ENCODE data around the gene TMEM203.
A peak's percentile ranks its signal among the peaks of the same experiment; 100 is the strongest.

The TMEM203 gene

GRCh38 chr9:137182836-137183235 lies 22.6 kb downstream of the TMEM203 start:
- DNase-seq, result no peak

- DNase-seq, result no peak
Observed at GRCh38 chr9:137181680-137182079, 23.8 kb downstream of the TMEM203 start.

GRCh38 chr9:137180491-137180890 lies 25.0 kb downstream of the TMEM203 start:
- DNase-seq, result no peak

GRCh38 chr9:137179761-137180160 lies 25.7 kb downstream of the TMEM203 start:
- no peak for DNase-seq

- DNase-seq, result no peak
Observed at GRCh38 chr9:137178939-137179630, 26.4 kb downstream of the TMEM203 start.

- DNase-seq, result no peak
Observed at GRCh38 chr9:137178201-137178938, 27.1 kb downstream of the TMEM203 start.

- peak in 1 of 56 donors; percentile 21 for DNase-seq
Observed at GRCh38 chr9:137176302-137177182, 28.9 kb downstream of the TMEM203 start.

- DNase-seq, result no peak
Observed at GRCh38 chr9:137175345-137175961, 30.0 kb downstream of the TMEM203 start.

GRCh38 chr9:137174722-137175293 lies 30.6 kb downstream of the TMEM203 start:
- DNase-seq, result peak in 3 of 56 donors; percentile 24 to 41 (median 28)

GRCh38 chr9:137173796-137174664 lies 31.4 kb downstream of the TMEM203 start:
- DNase-seq, result no peak

- no peak for DNase-seq
Observed at GRCh38 chr9:137172901-137173795, 32.3 kb downstream of the TMEM203 start.

- no peak for DNase-seq
Observed at GRCh38 chr9:137171149-137171900, 34.1 kb downstream of the TMEM203 start.

- no peak for DNase-seq
Observed at GRCh38 chr9:137170486-137171148, 34.8 kb downstream of the TMEM203 start.

GRCh38 chr9:137169896-137170358 lies 35.5 kb downstream of the TMEM203 start, which contains the start of gene LRRC26:
Gene LRRC26, minus strand, starts transcription at chr9:137170051. Its CDS starts 108 bp downstream, at chr9:137169943.
- no peak for DNase-seq

GRCh38 chr9:137168904-137169856 lies 36.3 kb downstream of the TMEM203 start:
- DNase-seq, result peak in 10 of 56 donors; percentile 13 to 66 (median 43)

- DNase-seq, result peak in 13 of 56 donors; percentile 23 to 66 (median 39)
Observed at GRCh38 chr9:137168573-137168903, 36.9 kb downstream of the TMEM203 start.

Data from nucleus accumbens (tissue), 56 donors.